HCT116 (cell line): ENCODE measurements around the gene LRRC42. TPM values are rescaled to one million over a fixed set of nuclear protein-coding genes. Genes with fewer than 3 reads are reported as not detected.
A peak's percentile ranks its signal among the peaks of the same experiment; 100 is the strongest.

Source experiments
- ATAC-seq: fragments of 200-7000 bp; cut with Tn5 transposase; 2 replicates; pipeline ENCODE4 v1.9.1; 2020; ENCODE audit warnings: mild to moderate bottlenecking, moderate library complexity
- BruUV-seq: library from RNA; stranded (reverse); fragments of 400-500 nt; replicated peaks from 2 replicates; lab custom pipeline; 2021; lab: Mats Ljungman, UMichigan
- CTCF ChIA-PET: fragments of 300-600 bp; sonication (Branson Sonifier 250); formaldehyde crosslinking; loops from one replicate; lab custom pipeline; 2021; ENCODE audit warnings: antibody characterized with exemption; lab: Charles Lee
- POLR2A ChIA-PET: fragments of 300-600, 350-600 bp; sonication (Branson Sonifier 250); formaldehyde crosslinking; loops from one replicate; lab custom pipeline; 2021; ENCODE audit warnings: antibody characterized with exemption; lab: Charles Lee
- RAD21 ChIA-PET, 2 experiments: fragments of 300-600 bp; sonication (Branson Sonifier 250); formaldehyde crosslinking; loops; one replicate each; lab custom pipeline; 2023; ENCODE audit warnings: low total read pairs in 2 of 2; ENCODE audit not compliant: uncharacterized antibody in 2 of 2, unreplicated experiment in 2 of 2, low non-redundant PET in 1 of 2; lab: Charles Lee
- DNase-seq: peaks from one replicate; pipeline ENCODE4 v3.0.0-alpha.2; 2010; ENCODE audit warnings: low read depth, low spot score
- H2AFZ ChIP-seq: fragments of 200-600 bp; shearing (Covaris generic), sonication (generic); 2 replicates; pipeline ENCODE4 v1.6.1; 2017; ENCODE audit warnings: low read depth, mixed run types, mixed read lengths, antibody characterized with exemption, low read length; ENCODE audit not compliant: poor library complexity, severe bottlenecking
- H3K27ac ChIP-seq: 2 replicates; pipeline ENCODE4 v1.5.1; 2012; ENCODE audit warnings: low read depth, low read length
- H3K27me3 ChIP-seq: fragments of 200-600 bp; sonication (generic); 2 replicates; pipeline ENCODE4 v1.6.1; 2016; ENCODE audit warnings: mixed run types, low read length, mixed read lengths; ENCODE audit not compliant: insufficient read depth
- H3K36me3 ChIP-seq, 2 experiments: fragments of 200-500 bp in 1 of 2; fragments of 200-600 bp in 1 of 2; sonication (Bioruptor generic) in 1 of 2; sonication (generic) in 1 of 2; 2 replicates each; pipeline versions ENCODE4 v1.5.1 to v1.6.1; 2014 to 2016; ENCODE audit warnings: low read length in 2 of 2, inconsistent platforms in 1 of 2, mixed read lengths in 1 of 2, mixed run types in 1 of 2; ENCODE audit not compliant: insufficient read depth in 2 of 2, control insufficient read depth in 1 of 2
- H3K4me1 ChIP-seq, 2 experiments: fragments of 200-600 bp in 1 of 2; sonication (generic) in 1 of 2; 2 replicates each; pipeline versions ENCODE4 v1.5.1 to v1.6.1; 2012 to 2017; ENCODE audit warnings: low read length in 2 of 2, inconsistent platforms in 1 of 2, mild to moderate bottlenecking in 1 of 2, mixed read lengths in 1 of 2, mixed run types in 1 of 2, moderate library complexity in 1 of 2; ENCODE audit not compliant: insufficient read depth in 2 of 2, control insufficient read depth in 1 of 2
- H3K4me2 ChIP-seq: fragments of 200-600 bp; sonication (generic); 2 replicates; pipeline ENCODE4 v1.6.1; 2017; ENCODE audit warnings: mixed run types, low read length, mixed read lengths
- H3K4me3 ChIP-seq, 2 experiments: fragments of 200-600 bp in 1 of 2; sonication (generic) in 1 of 2; replicated peaks in 1 of 2; 2 replicates each; pipeline ENCODE4 v1.5.1; 2011 to 2016; ENCODE audit warnings: low read length in 2 of 2, control low read depth in 1 of 2, low read depth in 1 of 2, mild to moderate bottlenecking in 1 of 2, mixed read lengths in 1 of 2, mixed run types in 1 of 2
- H3K79me2 ChIP-seq: fragments of 200-600 bp; sonication (generic); 2 replicates; pipeline ENCODE4 v1.6.1; 2017; ENCODE audit warnings: mild to moderate bottlenecking, mixed run types, low read length, moderate library complexity, mixed read lengths; ENCODE audit not compliant: insufficient read depth
- H3K9ac ChIP-seq: fragments of 200-600 bp; sonication (generic); 2 replicates; pipeline ENCODE4 v1.6.1; 2016; ENCODE audit warnings: low read length, mixed read lengths
- H3K9me2 ChIP-seq: fragments of 200-600 bp; sonication (generic), shearing (Covaris generic); 2 replicates; pipeline ENCODE4 v1.6.1; 2017; ENCODE audit warnings: mixed run types, mild to moderate bottlenecking, moderate library complexity; ENCODE audit not compliant: insufficient read depth
- H3K9me3 ChIP-seq, 2 experiments: fragments of 200-500 bp in 1 of 2; fragments of 200-600 bp in 1 of 2; sonication (Bioruptor generic) in 1 of 2; sonication (generic) in 1 of 2; 2 replicates each; pipeline ENCODE4 v1.6.1; 2014 to 2017; ENCODE audit warnings: low read length in 2 of 2, mixed read lengths in 2 of 2, inconsistent platforms in 1 of 2, low read depth in 1 of 2, mild to moderate bottlenecking in 1 of 2, mixed run types in 1 of 2, moderate library complexity in 1 of 2; ENCODE audit not compliant: control insufficient read depth in 1 of 2, insufficient read depth in 1 of 2
- H4K20me1 ChIP-seq: fragments of 200-600 bp; sonication (generic), shearing (Covaris generic); 2 replicates; pipeline ENCODE4 v1.6.1; 2017; ENCODE audit warnings: mixed run types, mild to moderate bottlenecking, moderate library complexity; ENCODE audit not compliant: insufficient read depth
- CBX3 ChIP-seq: IDR thresholded peaks from 2 replicates; pipeline ENCODE4 v1.6.1; 2012; ENCODE audit warnings: low read depth
- EGR1 ChIP-seq: IDR thresholded peaks from 2 replicates; pipeline ENCODE4 v1.6.1; 2012; ENCODE audit warnings: low read depth
- ELF1 ChIP-seq: IDR thresholded peaks from 2 replicates; pipeline ENCODE4 v1.6.1; 2012; ENCODE audit warnings: low read depth, borderline replicate concordance
- EZH2 ChIP-seq: fragments of 200-600 bp; sonication (generic); IDR thresholded peaks from 2 replicates; pipeline ENCODE4 v1.6.1; 2017; ENCODE audit warnings: antibody characterized with exemption, mixed run types
- FOSL1 ChIP-seq: IDR thresholded peaks from 2 replicates; pipeline ENCODE4 v1.6.1; 2012; ENCODE audit warnings: low read depth
- JUND ChIP-seq: IDR thresholded peaks from 2 replicates; pipeline ENCODE4 v1.6.1; 2012
- RAD21 ChIP-seq: IDR thresholded peaks from 2 replicates; pipeline ENCODE4 v1.6.1; 2012; ENCODE audit warnings: low read depth, mild to moderate bottlenecking
- SIN3A ChIP-seq: IDR thresholded peaks from 2 replicates; pipeline ENCODE4 v1.6.1; 2012; ENCODE audit warnings: low read depth
- SP1 ChIP-seq: IDR thresholded peaks from 2 replicates; pipeline ENCODE4 v1.6.1; 2012; ENCODE audit warnings: low read depth
- TCF7L2 ChIP-seq: IDR thresholded peaks from 2 replicates; pipeline ENCODE4 v1.7.0; 2011; ENCODE audit warnings: borderline replicate concordance, inconsistent platforms; ENCODE audit not compliant: insufficient read depth, insufficient read length; ENCODE audit errors: extremely low read depth
- ZNF274 ChIP-seq: fragments of 200-500 bp; sonication (Bioruptor generic); IDR thresholded peaks from 2 replicates; pipeline ENCODE4 v1.6.1; 2014; ENCODE audit warnings: mild to moderate bottlenecking, low read depth, low read length, inconsistent platforms
- intact Hi-C: fragments of 100-400 bp; cut with micrococcal nuclease; formaldehyde crosslinking; loops from 2 replicates; pipeline ENCODE4 v1.10.0; 2022
- total RNA-seq: library from RNA; stranded (reverse); gene quantifications from one replicate; pipeline ENCODE4 v1.2.1, GENCODE V29; 2021; ENCODE audit not compliant: unreplicated experiment
- TF ChIP-seq, protein P1 (sequence below): IDR thresholded peaks from 2 replicates; pipeline ENCODE4 v1.6.1; 2012; ENCODE audit warnings: low read depth
- TF ChIP-seq, protein P2 (sequence below): IDR thresholded peaks from 2 replicates; pipeline ENCODE4 v1.6.1; 2012
- TF ChIP-seq, protein P3 (sequence below), 3 experiments: fragments of 200-600 bp in 1 of 3; sonication (generic) in 1 of 3; IDR thresholded peaks in 2 of 3; conservative IDR thresholded peaks in 1 of 3; 2 replicates each; pipeline ENCODE4 v1.5.1; 2012 to 2017; ENCODE audit warnings: low read depth in 2 of 3, low read length in 2 of 3, antibody characterized with exemption in 1 of 3, borderline replicate concordance in 1 of 3, control low read depth in 1 of 3, mild to moderate bottlenecking in 1 of 3, mixed read lengths in 1 of 3, mixed run types in 1 of 3, moderate library complexity in 1 of 3; ENCODE audit not compliant: insufficient read depth in 1 of 3

The LRRC42 gene
- total RNA-seq, 1 experiment from 2014 or later = 62.5 TPM

DNA sequence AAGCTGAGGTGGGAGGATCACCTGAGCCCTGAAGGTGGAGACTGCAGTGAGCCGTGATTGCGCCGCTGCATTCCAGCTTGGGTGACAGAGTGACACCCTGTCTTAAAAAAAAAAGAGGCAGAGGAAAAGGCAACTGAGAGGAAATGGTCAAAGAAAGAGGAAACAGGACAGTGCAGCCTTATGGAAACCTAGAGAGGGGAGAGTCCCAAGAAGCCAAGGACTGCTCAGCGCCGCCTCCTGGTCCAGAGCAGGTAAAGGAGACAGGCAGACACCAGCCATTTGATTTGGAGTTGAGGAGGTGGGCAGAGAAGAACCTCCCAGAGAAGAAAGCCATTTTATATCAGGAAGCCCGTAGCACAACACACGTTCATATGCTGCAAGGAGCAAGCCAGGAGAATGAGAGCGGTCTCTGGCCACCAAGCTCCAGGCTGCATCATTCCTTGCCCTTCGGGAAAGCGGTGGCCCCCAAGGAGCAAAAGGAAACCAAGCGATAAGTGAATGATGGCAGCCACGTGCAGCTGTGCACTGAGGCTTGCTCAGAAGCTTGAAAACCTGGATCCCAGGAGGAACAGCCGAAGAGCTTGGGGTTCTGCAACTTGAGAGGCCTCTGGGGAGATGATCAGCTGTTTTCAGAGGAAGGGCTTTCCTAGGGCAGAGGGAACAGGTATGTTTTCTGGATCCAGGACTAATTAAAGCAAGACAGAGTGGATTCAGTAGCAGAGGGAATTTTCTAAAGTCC lies 33.7 kb downstream of the LRRC42 start:
- Histone ChIP-seq H3K4me1 (peaks cover 7% of the 10 kb centered on the region in 2 experiments; a peak in 3 of 4 replicates), H2AFZ (no peak overlapping the region), H4K20me1 (no peaks in the 10 kb centered on the region), H3K9ac (no peak overlapping the region), H3K4me2 (no peak overlapping the region), H3K27me3 (no peaks in the 10 kb centered on the region), H3K9me2 (no peaks in the 10 kb centered on the region), H3K9me3 (no peaks in the 10 kb centered on the region), H3K79me2 (no peaks in the 10 kb centered on the region), H3K27ac (no peak overlapping the region), H3K4me3 (no peak overlapping the region), H3K36me3 (no peaks in the 10 kb centered on the region)
- no TSS peak for BruUV-seq
- intact Hi-C loops = no loop called here
- ATAC-seq (0 out of 2 replicates have a peak, but pooled peaks have one; percentile 25), DNase-seq (no peak)
- TF ChIP-seq CBX3 (no peak), ELF1 (no peak), TCF7L2 (no peak), FOSL1 (no peak), SIN3A (no peak), EGR1 (no peak), EZH2 (no peak), RAD21 (no peak), JUND (no peak), ZNF274 (no peak), SP1 (no peak)
- TF ChIP-seq, protein P1, sequence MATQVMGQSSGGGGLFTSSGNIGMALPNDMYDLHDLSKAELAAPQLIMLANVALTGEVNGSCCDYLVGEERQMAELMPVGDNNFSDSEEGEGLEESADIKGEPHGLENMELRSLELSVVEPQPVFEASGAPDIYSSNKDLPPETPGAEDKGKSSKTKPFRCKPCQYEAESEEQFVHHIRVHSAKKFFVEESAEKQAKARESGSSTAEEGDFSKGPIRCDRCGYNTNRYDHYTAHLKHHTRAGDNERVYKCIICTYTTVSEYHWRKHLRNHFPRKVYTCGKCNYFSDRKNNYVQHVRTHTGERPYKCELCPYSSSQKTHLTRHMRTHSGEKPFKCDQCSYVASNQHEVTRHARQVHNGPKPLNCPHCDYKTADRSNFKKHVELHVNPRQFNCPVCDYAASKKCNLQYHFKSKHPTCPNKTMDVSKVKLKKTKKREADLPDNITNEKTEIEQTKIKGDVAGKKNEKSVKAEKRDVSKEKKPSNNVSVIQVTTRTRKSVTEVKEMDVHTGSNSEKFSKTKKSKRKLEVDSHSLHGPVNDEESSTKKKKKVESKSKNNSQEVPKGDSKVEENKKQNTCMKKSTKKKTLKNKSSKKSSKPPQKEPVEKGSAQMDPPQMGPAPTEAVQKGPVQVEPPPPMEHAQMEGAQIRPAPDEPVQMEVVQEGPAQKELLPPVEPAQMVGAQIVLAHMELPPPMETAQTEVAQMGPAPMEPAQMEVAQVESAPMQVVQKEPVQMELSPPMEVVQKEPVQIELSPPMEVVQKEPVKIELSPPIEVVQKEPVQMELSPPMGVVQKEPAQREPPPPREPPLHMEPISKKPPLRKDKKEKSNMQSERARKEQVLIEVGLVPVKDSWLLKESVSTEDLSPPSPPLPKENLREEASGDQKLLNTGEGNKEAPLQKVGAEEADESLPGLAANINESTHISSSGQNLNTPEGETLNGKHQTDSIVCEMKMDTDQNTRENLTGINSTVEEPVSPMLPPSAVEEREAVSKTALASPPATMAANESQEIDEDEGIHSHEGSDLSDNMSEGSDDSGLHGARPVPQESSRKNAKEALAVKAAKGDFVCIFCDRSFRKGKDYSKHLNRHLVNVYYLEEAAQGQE = no peak
- TF ChIP-seq, protein P2, sequence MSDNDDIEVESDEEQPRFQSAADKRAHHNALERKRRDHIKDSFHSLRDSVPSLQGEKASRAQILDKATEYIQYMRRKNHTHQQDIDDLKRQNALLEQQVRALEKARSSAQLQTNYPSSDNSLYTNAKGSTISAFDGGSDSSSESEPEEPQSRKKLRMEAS = no peak
- TF ChIP-seq, protein P3, sequence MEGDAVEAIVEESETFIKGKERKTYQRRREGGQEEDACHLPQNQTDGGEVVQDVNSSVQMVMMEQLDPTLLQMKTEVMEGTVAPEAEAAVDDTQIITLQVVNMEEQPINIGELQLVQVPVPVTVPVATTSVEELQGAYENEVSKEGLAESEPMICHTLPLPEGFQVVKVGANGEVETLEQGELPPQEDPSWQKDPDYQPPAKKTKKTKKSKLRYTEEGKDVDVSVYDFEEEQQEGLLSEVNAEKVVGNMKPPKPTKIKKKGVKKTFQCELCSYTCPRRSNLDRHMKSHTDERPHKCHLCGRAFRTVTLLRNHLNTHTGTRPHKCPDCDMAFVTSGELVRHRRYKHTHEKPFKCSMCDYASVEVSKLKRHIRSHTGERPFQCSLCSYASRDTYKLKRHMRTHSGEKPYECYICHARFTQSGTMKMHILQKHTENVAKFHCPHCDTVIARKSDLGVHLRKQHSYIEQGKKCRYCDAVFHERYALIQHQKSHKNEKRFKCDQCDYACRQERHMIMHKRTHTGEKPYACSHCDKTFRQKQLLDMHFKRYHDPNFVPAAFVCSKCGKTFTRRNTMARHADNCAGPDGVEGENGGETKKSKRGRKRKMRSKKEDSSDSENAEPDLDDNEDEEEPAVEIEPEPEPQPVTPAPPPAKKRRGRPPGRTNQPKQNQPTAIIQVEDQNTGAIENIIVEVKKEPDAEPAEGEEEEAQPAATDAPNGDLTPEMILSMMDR (IDR thresholded peaks at IDR 0.05 in 2 of 3, conservative IDR thresholded peaks at IDR 0.05 in 1 of 3; ENCODE audit: borderline replicate concordance in 1 of 3, insufficient read depth in 1 of 3, low read depth in 2 of 3, low read length in 2 of 3) = no peak
- ChIA-PET CTCF (no interaction called here), RAD21 (no interaction called here), POLR2A (no interaction called here)
